ENCODE results near the gene LYAR. TPM values are rescaled to one million over a fixed set of nuclear protein-coding genes. Genes with fewer than 3 reads are reported as not detected.

The LYAR gene
- total RNA-seq, 4 donors from 2014 or later, result 13.1 to 40.7 (median 15.5) TPM

DNA sequence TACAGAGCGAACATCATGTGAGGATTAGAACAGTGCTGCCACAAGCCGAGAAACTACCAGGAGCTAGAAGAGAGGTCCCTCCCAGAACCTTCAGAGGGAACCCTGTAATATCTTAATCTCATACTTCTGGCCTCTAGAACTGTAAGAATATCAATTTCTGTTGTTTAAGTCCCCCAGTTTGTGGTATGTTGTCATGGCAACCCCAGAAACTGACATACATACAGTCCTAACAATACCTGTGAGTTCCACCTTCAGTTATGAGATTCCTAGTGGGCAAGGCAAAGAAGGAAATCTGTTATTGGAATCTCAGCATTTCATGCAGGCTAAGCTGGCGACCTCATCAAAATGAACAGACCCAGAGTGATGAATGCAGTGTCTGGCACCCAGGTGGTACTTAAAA lies 42.6 kb upstream of the LYAR start:
- DNase-seq (ENCODE audit: low spot score) (no peak), ATAC-seq (ENCODE audit: low FRiP score) (no peak)
- TF ChIP-seq, protein P1, sequence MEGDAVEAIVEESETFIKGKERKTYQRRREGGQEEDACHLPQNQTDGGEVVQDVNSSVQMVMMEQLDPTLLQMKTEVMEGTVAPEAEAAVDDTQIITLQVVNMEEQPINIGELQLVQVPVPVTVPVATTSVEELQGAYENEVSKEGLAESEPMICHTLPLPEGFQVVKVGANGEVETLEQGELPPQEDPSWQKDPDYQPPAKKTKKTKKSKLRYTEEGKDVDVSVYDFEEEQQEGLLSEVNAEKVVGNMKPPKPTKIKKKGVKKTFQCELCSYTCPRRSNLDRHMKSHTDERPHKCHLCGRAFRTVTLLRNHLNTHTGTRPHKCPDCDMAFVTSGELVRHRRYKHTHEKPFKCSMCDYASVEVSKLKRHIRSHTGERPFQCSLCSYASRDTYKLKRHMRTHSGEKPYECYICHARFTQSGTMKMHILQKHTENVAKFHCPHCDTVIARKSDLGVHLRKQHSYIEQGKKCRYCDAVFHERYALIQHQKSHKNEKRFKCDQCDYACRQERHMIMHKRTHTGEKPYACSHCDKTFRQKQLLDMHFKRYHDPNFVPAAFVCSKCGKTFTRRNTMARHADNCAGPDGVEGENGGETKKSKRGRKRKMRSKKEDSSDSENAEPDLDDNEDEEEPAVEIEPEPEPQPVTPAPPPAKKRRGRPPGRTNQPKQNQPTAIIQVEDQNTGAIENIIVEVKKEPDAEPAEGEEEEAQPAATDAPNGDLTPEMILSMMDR (IDR thresholded peaks at IDR 0.05), result no peak

DNA sequence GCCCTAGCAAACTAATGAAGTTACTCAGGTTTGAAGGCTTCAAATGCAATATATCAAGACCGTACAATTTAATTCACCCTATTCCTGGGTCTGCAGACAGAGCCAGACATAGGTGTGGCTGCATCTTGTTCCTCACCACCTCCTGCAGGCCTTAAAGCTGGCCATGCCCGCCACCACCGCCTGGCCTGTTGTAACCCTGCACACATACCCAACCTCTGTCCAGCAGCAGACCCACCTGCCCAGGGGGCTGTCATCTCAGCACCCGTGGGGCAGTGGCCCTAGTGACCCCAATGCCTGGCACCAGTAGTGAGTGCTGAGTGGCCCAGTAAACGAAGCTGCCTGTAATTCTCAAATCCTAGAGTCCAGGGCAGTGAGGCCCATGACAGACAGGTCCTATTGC lies 40.8 kb upstream of the LYAR start:
- TF ChIP-seq, protein P1 (IDR thresholded peaks at IDR 0.05), result no peak
- no peak for ATAC-seq (ENCODE audit: low FRiP score)
- no peak for DNase-seq (ENCODE audit: low spot score)

DNA sequence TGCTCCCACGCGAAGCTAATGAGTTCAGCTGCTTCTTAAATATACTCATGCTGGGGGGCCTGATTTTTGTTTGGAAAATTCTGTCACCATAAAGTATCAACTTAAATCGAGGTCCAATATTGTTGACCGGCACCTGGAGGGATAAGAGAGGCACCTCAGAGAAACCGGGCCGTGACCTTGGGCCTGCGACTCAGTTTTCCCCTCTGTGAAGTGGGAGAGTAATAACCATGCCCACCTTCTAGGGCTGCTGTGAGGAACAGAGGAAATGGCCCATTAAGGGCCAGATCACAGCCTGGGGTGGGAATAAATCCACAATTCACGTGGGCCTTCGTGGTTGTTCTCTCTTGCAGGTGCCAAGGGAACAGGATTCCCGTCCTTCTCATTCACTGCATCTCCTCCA lies 39.5 kb upstream of the LYAR start:
- DNase-seq (ENCODE audit: low spot score), result no peak
- no peak for ATAC-seq (ENCODE audit: low FRiP score)
- TF ChIP-seq, protein P1 (IDR thresholded peaks at IDR 0.05), result no peak

DNA sequence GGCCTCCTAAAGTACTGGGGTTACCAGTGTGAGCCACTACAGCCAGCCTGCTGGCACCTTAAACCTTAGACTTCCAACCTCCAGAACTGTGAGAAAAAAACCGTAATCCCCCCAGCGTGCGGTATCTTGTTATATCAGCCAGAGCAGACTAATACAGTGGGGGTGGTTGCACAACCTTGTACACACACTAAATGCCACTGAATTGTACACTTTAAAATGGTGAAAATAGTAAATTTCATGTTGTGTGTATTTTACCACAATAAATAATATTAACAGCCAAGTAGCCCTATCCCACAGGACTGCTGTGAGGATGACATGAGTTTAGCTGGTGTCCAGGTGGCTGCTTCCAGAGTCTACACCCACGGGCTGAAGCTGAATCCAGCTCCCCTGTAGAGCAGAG lies 38.9 kb upstream of the LYAR start:
- no peak for ATAC-seq (ENCODE audit: low FRiP score)
- TF ChIP-seq, protein P1 (IDR thresholded peaks at IDR 0.05), result no peak
- DNase-seq (ENCODE audit: low spot score), result no peak

DNA sequence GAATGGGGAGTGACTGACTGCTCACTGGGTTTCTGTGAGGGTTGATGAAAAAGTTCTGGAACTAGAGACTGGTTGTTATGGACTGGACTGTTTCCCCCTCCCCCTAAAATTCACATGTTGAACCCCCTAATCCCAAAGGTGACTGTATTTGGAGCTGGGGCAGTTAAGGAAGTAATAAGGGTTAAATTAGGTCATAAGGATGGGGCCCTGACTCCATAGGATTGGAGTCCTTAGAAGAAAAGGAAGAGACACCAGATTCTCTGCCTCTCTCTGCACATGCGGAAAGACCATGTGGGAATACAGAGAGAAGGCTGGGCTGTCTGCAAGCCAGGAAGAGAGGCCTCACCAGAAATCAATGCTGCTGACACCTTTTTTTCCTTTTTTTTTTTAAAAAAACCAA lies 38.3 kb upstream of the LYAR start:
- TF ChIP-seq, protein P1 (IDR thresholded peaks at IDR 0.05), result no peak
- ATAC-seq (ENCODE audit: low FRiP score) (no peak), DNase-seq (ENCODE audit: low spot score) (no peak)

DNA sequence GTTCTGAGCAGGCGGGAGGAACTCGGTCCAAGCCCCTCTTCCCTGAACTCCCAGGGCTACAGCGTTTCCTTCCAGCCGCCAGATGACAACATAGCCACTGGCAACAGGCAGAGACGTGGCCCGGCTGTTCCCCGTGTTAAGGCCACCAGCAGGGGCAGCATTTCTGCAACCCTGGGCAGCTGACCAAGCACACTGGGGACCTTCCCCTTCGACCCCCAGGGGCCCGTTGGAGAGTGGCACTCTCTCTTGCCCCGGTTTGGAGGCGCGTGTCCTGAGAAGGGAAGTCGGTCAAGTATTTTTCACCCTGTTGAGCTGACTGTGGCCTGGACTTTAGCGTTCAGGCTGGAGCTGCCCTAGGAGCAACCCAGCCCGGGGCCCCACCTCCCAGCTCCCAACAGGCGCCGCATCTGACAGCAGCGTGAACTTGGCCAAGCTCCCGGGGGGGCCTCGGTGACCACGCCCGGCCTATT lies 37.7 kb upstream of the LYAR start:
- TF ChIP-seq, protein P1 (IDR thresholded peaks at IDR 0.05), result no peak
- no peak for ATAC-seq (ENCODE audit: low FRiP score)
- DNase-seq (ENCODE audit: low spot score), result no peak

DNA sequence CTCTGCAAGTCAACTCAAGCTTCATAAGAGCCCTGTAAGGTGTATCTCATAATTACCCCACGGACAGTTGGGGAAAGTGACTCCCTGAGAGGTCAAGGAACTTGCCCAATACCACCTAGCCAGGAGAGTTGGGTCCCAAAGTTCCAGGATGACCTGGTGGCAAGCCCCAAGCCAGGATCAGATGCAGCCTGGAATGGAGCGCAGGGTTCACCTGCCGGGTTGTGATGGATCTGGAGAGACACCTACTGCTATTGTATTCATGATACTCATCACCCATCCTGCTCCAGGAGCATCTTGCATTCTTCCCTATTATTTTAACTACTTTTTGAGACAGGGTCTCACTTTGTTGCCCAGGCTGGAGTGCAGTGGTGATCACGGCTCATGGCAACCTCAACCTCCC lies 36.2 kb upstream of the LYAR start:
- ATAC-seq (ENCODE audit: low FRiP score) (no peak), DNase-seq (ENCODE audit: low spot score) (no peak)
- TF ChIP-seq, protein P1 (IDR thresholded peaks at IDR 0.05), result no peak
